ENCODE results near the gene SPO11.

SPO11 gene

GRCh38 chr20:57384953-57385761 is 55.6 kb downstream of the SPO11 start:
- no peak for TF ChIP-seq RARB (CRISPR knock-in tag; IDR thresholded peaks at IDR 0.05)
- no peak for TF ChIP-seq TOX (CRISPR knock-in tag; IDR thresholded peaks at IDR 0.05; ENCODE audit: borderline replicate concordance)
- TF ChIP-seq, protein P1, sequence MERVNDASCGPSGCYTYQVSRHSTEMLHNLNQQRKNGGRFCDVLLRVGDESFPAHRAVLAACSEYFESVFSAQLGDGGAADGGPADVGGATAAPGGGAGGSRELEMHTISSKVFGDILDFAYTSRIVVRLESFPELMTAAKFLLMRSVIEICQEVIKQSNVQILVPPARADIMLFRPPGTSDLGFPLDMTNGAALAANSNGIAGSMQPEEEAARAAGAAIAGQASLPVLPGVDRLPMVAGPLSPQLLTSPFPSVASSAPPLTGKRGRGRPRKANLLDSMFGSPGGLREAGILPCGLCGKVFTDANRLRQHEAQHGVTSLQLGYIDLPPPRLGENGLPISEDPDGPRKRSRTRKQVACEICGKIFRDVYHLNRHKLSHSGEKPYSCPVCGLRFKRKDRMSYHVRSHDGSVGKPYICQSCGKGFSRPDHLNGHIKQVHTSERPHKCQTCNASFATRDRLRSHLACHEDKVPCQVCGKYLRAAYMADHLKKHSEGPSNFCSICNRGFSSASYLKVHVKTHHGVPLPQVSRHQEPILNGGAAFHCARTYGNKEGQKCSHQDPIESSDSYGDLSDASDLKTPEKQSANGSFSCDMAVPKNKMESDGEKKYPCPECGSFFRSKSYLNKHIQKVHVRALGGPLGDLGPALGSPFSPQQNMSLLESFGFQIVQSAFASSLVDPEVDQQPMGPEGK (CRISPR knock-in tag; IDR thresholded peaks at IDR 0.05; ENCODE audit: borderline replicate concordance) = no peak
- TF ChIP-seq, protein P2, sequence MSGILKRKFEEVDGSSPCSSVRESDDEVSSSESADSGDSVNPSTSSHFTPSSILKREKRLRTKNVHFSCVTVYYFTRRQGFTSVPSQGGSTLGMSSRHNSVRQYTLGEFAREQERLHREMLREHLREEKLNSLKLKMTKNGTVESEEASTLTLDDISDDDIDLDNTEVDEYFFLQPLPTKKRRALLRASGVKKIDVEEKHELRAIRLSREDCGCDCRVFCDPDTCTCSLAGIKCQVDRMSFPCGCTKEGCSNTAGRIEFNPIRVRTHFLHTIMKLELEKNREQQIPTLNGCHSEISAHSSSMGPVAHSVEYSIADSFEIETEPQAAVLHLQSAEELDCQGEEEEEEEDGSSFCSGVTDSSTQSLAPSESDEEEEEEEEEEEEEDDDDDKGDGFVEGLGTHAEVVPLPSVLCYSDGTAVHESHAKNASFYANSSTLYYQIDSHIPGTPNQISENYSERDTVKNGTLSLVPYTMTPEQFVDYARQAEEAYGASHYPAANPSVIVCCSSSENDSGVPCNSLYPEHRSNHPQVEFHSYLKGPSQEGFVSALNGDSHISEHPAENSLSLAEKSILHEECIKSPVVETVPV (CRISPR knock-in tag; IDR thresholded peaks at IDR 0.05) = no peak
- no peak for ATAC-seq

GRCh38 chr20:57385940-57386339 is 56.3 kb downstream of the SPO11 start:
- TF ChIP-seq, protein P3, sequence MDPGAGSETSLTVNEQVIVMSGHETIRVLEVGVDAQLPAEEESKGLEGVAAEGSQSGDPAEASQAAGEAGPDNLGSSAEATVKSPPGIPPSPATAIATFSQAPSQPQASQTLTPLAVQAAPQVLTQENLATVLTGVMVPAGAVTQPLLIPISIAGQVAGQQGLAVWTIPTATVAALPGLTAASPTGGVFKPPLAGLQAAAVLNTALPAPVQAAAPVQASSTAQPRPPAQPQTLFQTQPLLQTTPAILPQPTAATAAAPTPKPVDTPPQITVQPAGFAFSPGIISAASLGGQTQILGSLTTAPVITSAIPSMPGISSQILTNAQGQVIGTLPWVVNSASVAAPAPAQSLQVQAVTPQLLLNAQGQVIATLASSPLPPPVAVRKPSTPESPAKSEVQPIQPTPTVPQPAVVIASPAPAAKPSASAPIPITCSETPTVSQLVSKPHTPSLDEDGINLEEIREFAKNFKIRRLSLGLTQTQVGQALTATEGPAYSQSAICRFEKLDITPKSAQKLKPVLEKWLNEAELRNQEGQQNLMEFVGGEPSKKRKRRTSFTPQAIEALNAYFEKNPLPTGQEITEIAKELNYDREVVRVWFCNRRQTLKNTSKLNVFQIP (CRISPR knock-in tag; IDR thresholded peaks at IDR 0.05; ENCODE audit: borderline replicate concordance, low read depth) = no peak
- TF ChIP-seq SNAI2 (CRISPR knock-in tag; IDR thresholded peaks at IDR 0.05) = no peak
- TF ChIP-seq ZC3H10 (CRISPR knock-in tag; IDR thresholded peaks at IDR 0.05) = no peak
- no peak for TF ChIP-seq GLIS3 (CRISPR knock-in tag; IDR thresholded peaks at IDR 0.05)
- TF ChIP-seq, protein P1 (CRISPR knock-in tag; IDR thresholded peaks at IDR 0.05; ENCODE audit: borderline replicate concordance) = no peak
- no peak for TF ChIP-seq BACH2 (CRISPR knock-in tag; IDR thresholded peaks at IDR 0.05; ENCODE audit: borderline replicate concordance)
- TF ChIP-seq ZNF8 (CRISPR knock-in tag; IDR thresholded peaks at IDR 0.05) = no peak
- TF ChIP-seq, protein P4, sequence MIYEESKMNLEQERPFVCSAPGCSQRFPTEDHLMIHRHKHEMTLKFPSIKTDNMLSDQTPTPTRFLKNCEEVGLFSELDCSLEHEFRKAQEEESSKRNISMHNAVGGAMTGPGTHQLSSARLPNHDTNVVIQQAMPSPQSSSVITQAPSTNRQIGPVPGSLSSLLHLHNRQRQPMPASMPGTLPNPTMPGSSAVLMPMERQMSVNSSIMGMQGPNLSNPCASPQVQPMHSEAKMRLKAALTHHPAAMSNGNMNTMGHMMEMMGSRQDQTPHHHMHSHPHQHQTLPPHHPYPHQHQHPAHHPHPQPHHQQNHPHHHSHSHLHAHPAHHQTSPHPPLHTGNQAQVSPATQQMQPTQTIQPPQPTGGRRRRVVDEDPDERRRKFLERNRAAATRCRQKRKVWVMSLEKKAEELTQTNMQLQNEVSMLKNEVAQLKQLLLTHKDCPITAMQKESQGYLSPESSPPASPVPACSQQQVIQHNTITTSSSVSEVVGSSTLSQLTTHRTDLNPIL (CRISPR knock-in tag; IDR thresholded peaks at IDR 0.05; ENCODE audit: low read depth) = no peak
- TF ChIP-seq ZNF70 (CRISPR knock-in tag; IDR thresholded peaks at IDR 0.05) = no peak
- TF ChIP-seq ARNTL (CRISPR knock-in tag; IDR thresholded peaks at IDR 0.05; ENCODE audit: borderline replicate concordance, low read depth) = no peak
- TF ChIP-seq CSDC2 (CRISPR knock-in tag; IDR thresholded peaks at IDR 0.05) = no peak
- TF ChIP-seq RARB (CRISPR knock-in tag; IDR thresholded peaks at IDR 0.05) = no peak
- no peak for TF ChIP-seq PPARA (CRISPR knock-in tag; IDR thresholded peaks at IDR 0.05; ENCODE audit: borderline replicate concordance)
- TF ChIP-seq ZFP30 (CRISPR knock-in tag; IDR thresholded peaks at IDR 0.05) = no peak
- TF ChIP-seq ISL1 (CRISPR knock-in tag; IDR thresholded peaks at IDR 0.05) = no peak
- no peak for ATAC-seq

GRCh38 chr20:57386762-57387161 is 57.2 kb downstream of the SPO11 start:
- no peak for ATAC-seq
- no peak for TF ChIP-seq ZNF565 (CRISPR knock-in tag; conservative IDR thresholded peaks at IDR 0.05; ENCODE audit: low read depth)
- no peak for TF ChIP-seq ESRRG (CRISPR knock-in tag; IDR thresholded peaks at IDR 0.05)
- no peak for TF ChIP-seq TCF4 (CRISPR knock-in tag; IDR thresholded peaks at IDR 0.05; ENCODE audit: borderline replicate concordance)
- TF ChIP-seq RARB (CRISPR knock-in tag; IDR thresholded peaks at IDR 0.05) = no peak
- TF ChIP-seq SNAI2 (CRISPR knock-in tag; IDR thresholded peaks at IDR 0.05) = no peak
- no peak for TF ChIP-seq ISL1 (CRISPR knock-in tag; IDR thresholded peaks at IDR 0.05)
- TF ChIP-seq ZNF8 (CRISPR knock-in tag; IDR thresholded peaks at IDR 0.05) = no peak
- TF ChIP-seq ARNTL (CRISPR knock-in tag; IDR thresholded peaks at IDR 0.05; ENCODE audit: borderline replicate concordance, low read depth) = no peak
- TF ChIP-seq, protein P5, sequence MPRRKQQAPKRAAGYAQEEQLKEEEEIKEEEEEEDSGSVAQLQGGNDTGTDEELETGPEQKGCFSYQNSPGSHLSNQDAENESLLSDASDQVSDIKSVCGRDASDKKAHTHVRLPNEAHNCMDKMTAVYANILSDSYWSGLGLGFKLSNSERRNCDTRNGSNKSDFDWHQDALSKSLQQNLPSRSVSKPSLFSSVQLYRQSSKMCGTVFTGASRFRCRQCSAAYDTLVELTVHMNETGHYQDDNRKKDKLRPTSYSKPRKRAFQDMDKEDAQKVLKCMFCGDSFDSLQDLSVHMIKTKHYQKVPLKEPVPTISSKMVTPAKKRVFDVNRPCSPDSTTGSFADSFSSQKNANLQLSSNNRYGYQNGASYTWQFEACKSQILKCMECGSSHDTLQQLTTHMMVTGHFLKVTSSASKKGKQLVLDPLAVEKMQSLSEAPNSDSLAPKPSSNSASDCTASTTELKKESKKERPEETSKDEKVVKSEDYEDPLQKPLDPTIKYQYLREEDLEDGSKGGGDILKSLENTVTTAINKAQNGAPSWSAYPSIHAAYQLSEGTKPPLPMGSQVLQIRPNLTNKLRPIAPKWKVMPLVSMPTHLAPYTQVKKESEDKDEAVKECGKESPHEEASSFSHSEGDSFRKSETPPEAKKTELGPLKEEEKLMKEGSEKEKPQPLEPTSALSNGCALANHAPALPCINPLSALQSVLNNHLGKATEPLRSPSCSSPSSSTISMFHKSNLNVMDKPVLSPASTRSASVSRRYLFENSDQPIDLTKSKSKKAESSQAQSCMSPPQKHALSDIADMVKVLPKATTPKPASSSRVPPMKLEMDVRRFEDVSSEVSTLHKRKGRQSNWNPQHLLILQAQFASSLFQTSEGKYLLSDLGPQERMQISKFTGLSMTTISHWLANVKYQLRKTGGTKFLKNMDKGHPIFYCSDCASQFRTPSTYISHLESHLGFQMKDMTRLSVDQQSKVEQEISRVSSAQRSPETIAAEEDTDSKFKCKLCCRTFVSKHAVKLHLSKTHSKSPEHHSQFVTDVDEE (CRISPR knock-in tag; IDR thresholded peaks at IDR 0.05) = no peak
- TF ChIP-seq, protein P2 (CRISPR knock-in tag; IDR thresholded peaks at IDR 0.05) = no peak
- TF ChIP-seq, protein P4 (CRISPR knock-in tag; IDR thresholded peaks at IDR 0.05; ENCODE audit: low read depth) = no peak
- no peak for TF ChIP-seq ZFP30 (CRISPR knock-in tag; IDR thresholded peaks at IDR 0.05)
- TF ChIP-seq ZC3H10 (CRISPR knock-in tag; IDR thresholded peaks at IDR 0.05) = no peak
- TF ChIP-seq GLIS3 (CRISPR knock-in tag; IDR thresholded peaks at IDR 0.05) = no peak
